H9 (cell line): ENCODE data around the gene CLSTN3. TPM values are rescaled to one million over a fixed set of nuclear protein-coding genes. Genes with fewer than 3 reads are reported as not detected.

Experiments
- DNase-seq: peaks from one replicate; pipeline ENCODE4 v3.0.0-alpha.2; 2017
- H2AFZ ChIP-seq: one replicate; pipeline ENCODE4 v1.6.1; 2013; ENCODE audit warnings: mild to moderate bottlenecking, low read length, control low read depth, moderate library complexity
- H2AK5ac ChIP-seq: 2 replicates; pipeline ENCODE4 v1.6.1; 2013; ENCODE audit warnings: low read length, control low read depth, mixed read lengths; ENCODE audit not compliant: insufficient read length
- H2BK120ac ChIP-seq: one replicate; pipeline ENCODE4 v1.6.1; 2013; ENCODE audit warnings: low read depth, mild to moderate bottlenecking, low read length, control low read depth, inconsistent platforms; ENCODE audit not compliant: poor library complexity, severe bottlenecking
- H2BK12ac ChIP-seq: 2 replicates; pipeline ENCODE4 v1.6.1; 2013; ENCODE audit warnings: low read length, control low read depth, mixed read lengths, low read depth; ENCODE audit not compliant: insufficient read length
- H2BK15ac ChIP-seq: 2 replicates; pipeline ENCODE4 v1.6.1; 2013; ENCODE audit warnings: low read depth, low read length, control low read depth
- H2BK20ac ChIP-seq: one replicate; pipeline ENCODE4 v1.6.1; 2013; ENCODE audit warnings: low read depth, mild to moderate bottlenecking, low read length, control low read depth, inconsistent platforms; ENCODE audit not compliant: poor library complexity, severe bottlenecking
- H2BK5ac ChIP-seq: 2 replicates; pipeline ENCODE4 v1.6.1; 2013; ENCODE audit warnings: low read length, control low read depth, mixed read lengths; ENCODE audit not compliant: insufficient read length
- H3K14ac ChIP-seq: 2 replicates; pipeline ENCODE4 v1.6.1; 2013; ENCODE audit warnings: low read length, control low read depth; ENCODE audit not compliant: insufficient read depth
- H3K18ac ChIP-seq: 2 replicates; pipeline ENCODE4 v1.6.1; 2013; ENCODE audit warnings: low read depth, mild to moderate bottlenecking, mixed read lengths, low read length, control low read depth; ENCODE audit not compliant: insufficient read length
- H3K23ac ChIP-seq: 2 replicates; pipeline ENCODE4 v1.6.1; 2013; ENCODE audit warnings: low read length, control low read depth, mixed read lengths, low read depth; ENCODE audit not compliant: insufficient read length
- H3K23me2 ChIP-seq: 2 replicates; pipeline ENCODE4 v1.6.1; 2013; ENCODE audit warnings: low read depth, mild to moderate bottlenecking, mixed read lengths, low read length, control low read depth; ENCODE audit not compliant: insufficient read length, poor library complexity, severe bottlenecking
- H3K27ac ChIP-seq: 2 replicates; pipeline ENCODE4 v1.5.1; 2013; ENCODE audit warnings: low read length, control low read depth, mixed read lengths, low read depth; ENCODE audit not compliant: insufficient read length
- H3K27me3 ChIP-seq: 2 replicates; pipeline ENCODE4 v1.6.1; 2013; ENCODE audit warnings: low read length, control low read depth, inconsistent platforms; ENCODE audit not compliant: insufficient read depth
- H3K4ac ChIP-seq: 2 replicates; pipeline ENCODE4 v1.6.1; 2013; ENCODE audit warnings: low read depth, mild to moderate bottlenecking, control low read depth, inconsistent platforms, low read length, moderate library complexity
- H3K4me1 ChIP-seq: 2 replicates; pipeline ENCODE4 v1.6.1; 2013; ENCODE audit warnings: low read length, control low read depth, inconsistent platforms; ENCODE audit not compliant: insufficient read depth
- H3K4me2 ChIP-seq: 2 replicates; pipeline ENCODE4 v1.6.1; 2013; ENCODE audit warnings: low read length, control low read depth, mixed read lengths; ENCODE audit not compliant: insufficient read length, insufficient read depth
- H3K56ac ChIP-seq: 2 replicates; pipeline ENCODE4 v1.6.1; 2013; ENCODE audit warnings: low read depth, mild to moderate bottlenecking, mixed read lengths, low read length, control low read depth; ENCODE audit not compliant: insufficient read length
- H3K79me1 ChIP-seq: 2 replicates; pipeline ENCODE4 v1.6.1; 2013; ENCODE audit warnings: low read depth, mild to moderate bottlenecking, moderate library complexity, low read length, control low read depth, inconsistent platforms; ENCODE audit not compliant: insufficient read depth, poor library complexity, severe bottlenecking
- H3K79me2 ChIP-seq: 2 replicates; pipeline ENCODE4 v1.6.1; 2013; ENCODE audit warnings: low read length, control low read depth, inconsistent platforms; ENCODE audit not compliant: insufficient read depth
- H3K9ac ChIP-seq: 2 replicates; pipeline ENCODE4 v1.6.1; 2013; ENCODE audit warnings: low read length, control low read depth, mixed read lengths; ENCODE audit not compliant: insufficient read length; ENCODE audit errors: extremely low read depth
- H3K9me3 ChIP-seq: one replicate; pipeline ENCODE4 v1.6.1; 2013; ENCODE audit warnings: low read depth, low read length, inconsistent platforms; ENCODE audit not compliant: control insufficient read depth
- H3T11ph ChIP-seq: one replicate; pipeline ENCODE4 v1.6.1; 2013; ENCODE audit warnings: mild to moderate bottlenecking, low read length, control low read depth, inconsistent platforms
- H4K20me1 ChIP-seq: one replicate; pipeline ENCODE4 v1.6.1; 2013; ENCODE audit not compliant: control insufficient read depth, insufficient read length, insufficient read depth
- H4K5ac ChIP-seq: 2 replicates; pipeline ENCODE4 v1.6.1; 2013; ENCODE audit warnings: low read depth, mild to moderate bottlenecking, mixed read lengths, low read length, control low read depth; ENCODE audit not compliant: insufficient read length
- H4K8ac ChIP-seq: replicated peaks from 2 replicates; pipeline ENCODE4 v1.6.1; 2013; ENCODE audit warnings: low read length, control low read depth, mixed read lengths, low read depth; ENCODE audit not compliant: insufficient read length
- H4K91ac ChIP-seq: 2 replicates; pipeline ENCODE4 v1.6.1; 2013; ENCODE audit warnings: low read depth, mild to moderate bottlenecking, moderate library complexity, mixed read lengths, low read length, control low read depth; ENCODE audit not compliant: insufficient read length
- H3K27ac Mint-ChIP-seq, 3 experiments: 2 replicates in 2 of 3; 3 replicates in 1 of 3; pipeline ENCODE4 v1.8.0; 2020 to 2021; ENCODE audit warnings: mixed read lengths in 3 of 3, mild to moderate bottlenecking in 1 of 3, moderate library complexity in 1 of 3
- H3K27me3 Mint-ChIP-seq: 2 replicates; pipeline ENCODE4 v1.8.0; 2021; ENCODE audit warnings: low read depth, mild to moderate bottlenecking, moderate library complexity, mixed read lengths
- H3K36me3 Mint-ChIP-seq, 3 experiments: 2 replicates in 2 of 3; 3 replicates in 1 of 3; pipeline ENCODE4 v1.8.0; 2020 to 2021; ENCODE audit warnings: low read depth in 3 of 3, mixed read lengths in 3 of 3; ENCODE audit not compliant: insufficient read depth in 1 of 3
- H3K4me1 Mint-ChIP-seq, 2 experiments: 2 replicates each; pipeline ENCODE4 v1.8.0; 2020; ENCODE audit warnings: mixed read lengths in 2 of 2
- H3K4me3 Mint-ChIP-seq, 2 experiments: 2 replicates in 1 of 2; 3 replicates in 1 of 2; pipeline ENCODE4 v1.8.0; 2020 to 2021; ENCODE audit warnings: mild to moderate bottlenecking in 2 of 2, mixed read lengths in 2 of 2, moderate library complexity in 1 of 2
- H3K9me3 Mint-ChIP-seq, 2 experiments: 2 replicates in 1 of 2; 3 replicates in 1 of 2; pipeline ENCODE4 v1.8.0; 2020; ENCODE audit warnings: mild to moderate bottlenecking in 2 of 2, mixed read lengths in 2 of 2, moderate library complexity in 1 of 2
- CTCF ChIP-seq: fragments of 200-600 bp; sonication (generic); conservative IDR thresholded peaks from 3 replicates; pipeline ENCODE4 v1.8.0; 2021; ENCODE audit warnings: antibody characterized with exemption, mild to moderate bottlenecking
- WGBS: extraction: QIAGEN DNeasy Blood & Tissue Kit; methylation state at CpG from one replicate; pipeline ENCODE4 v1.1.7; 2013; ENCODE audit warnings: missing lambda C conversion rate, low lambda C conversion rate, mixed read lengths; ENCODE audit not compliant: insufficient read length; ENCODE audit errors: extremely low coverage; 5-methylcytosine and 5-hydroxymethylcytosine counted together
- total RNA-seq: library from RNA; stranded (reverse); gene quantifications from 2 replicates; pipeline ENCODE4 v1.2.1, GENCODE V29; 2021

The CLSTN3 gene
- total RNA-seq, 1 experiment from 2014 or later: 26.2 TPM

GRCh38 chr12:7128681-7129286 is 1.4 kb upstream of the CLSTN3 start, which contains the start of gene RBP5:
RBP5 (minus strand) TSS chr12:7128889; CDS start chr12:7128775, 114 bp downstream.
- Histone ChIP-seq H2BK20ac (no peak within 1 kb of the TSS), H3K14ac (peak within 1 kb of the TSS; percentile 87), H3K4ac (no peak within 1 kb of the TSS), H2AK5ac (no peak within 1 kb of the TSS), H3K4me2 (peak within 1 kb of the TSS; percentile 99), H4K5ac (no peak within 1 kb of the TSS), H4K91ac (no peak within 1 kb of the TSS), H4K8ac (no peak within 1 kb of the TSS), H3T11ph (no peak within 1 kb of the TSS), H3K9ac (no peak within 1 kb of the TSS), H3K79me1 (no peaks in the 10 kb centered on the region), H3K27me3 (no peaks in the 10 kb centered on the region; the same call in 1 of the 2 replicates), H3K27ac (no peak within 1 kb of the TSS), H3K4me1 (peaks cover 12% of the 10 kb centered on the region; the same call in 1 of the 2 replicates), H3K79me2 (no peaks in the 10 kb centered on the region), H2BK5ac (no peak within 1 kb of the TSS), H3K56ac (no peak within 1 kb of the TSS), H2BK12ac (no peak within 1 kb of the TSS), H3K23me2 (peaks cover 17% of the 10 kb centered on the region), H2BK15ac (no peak within 1 kb of the TSS), H3K23ac (no peak within 1 kb of the TSS), H4K20me1 (peaks cover 2% of the 10 kb centered on the region), H3K9me3 (no peaks in the 10 kb centered on the region), H3K18ac (peak within 1 kb of the TSS; percentile 87), H2BK120ac (no peak within 1 kb of the TSS), H2AFZ (no peak within 1 kb of the TSS)
- Mint-ChIP-seq H3K27me3 (peaks cover 7% of the 10 kb centered on the region), H3K4me3 (peak within 1 kb of the TSS; percentile 85 to 86), H3K4me1 (peaks cover 30 to 47% of the 10 kb centered on the region in 2 experiments), H3K9me3 (no peaks in the 10 kb centered on the region; a peak in 2 of 5 replicates), H3K27ac (peak within 1 kb of the TSS in 1 of 3 experiments; percentile 98; a peak in 2 of 7 replicates), H3K36me3 (peaks cover 1 to 5% (median 3%) of the 10 kb centered on the region in 3 experiments; a peak in 4 of 7 replicates)
- TF ChIP-seq CTCF: no peak
- peak; percentile 56 for DNase-seq
- no CpG with 5 or more reads among the region's 7 CpGs for WGBS
